NCI-H226 (cell line): ENCODE measurements around the gene TYSND1.
A peak's percentile ranks its signal among the peaks of the same experiment; 100 is the strongest.
"Not testable (repeated sequence)": the region's sequence is repeated elsewhere in the genome, so short reads cannot be mapped to it uniquely, and the experiment has no call there.

Experiments used
- DNase-seq: peaks from one replicate; pipeline ENCODE4 v3.0.0-alpha.2; 2015

Gene TYSND1

DNA sequence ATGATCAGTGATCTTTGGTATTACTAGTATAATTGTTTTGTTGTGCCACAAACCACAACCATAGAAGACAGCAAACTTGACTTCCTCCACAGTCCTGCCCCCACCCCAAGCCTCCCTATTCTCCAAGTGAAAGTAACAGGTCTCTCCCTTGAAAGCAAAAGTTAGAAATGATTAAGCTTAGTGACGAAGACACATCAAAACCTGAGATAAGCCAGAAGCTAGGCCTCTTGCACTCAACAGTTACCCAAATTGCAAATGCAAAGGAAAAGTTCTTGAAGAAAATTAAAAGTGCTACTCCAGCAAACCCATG lies 16.3 kb upstream of the TYSND1 start:
- DNase-seq: no peak

DNA sequence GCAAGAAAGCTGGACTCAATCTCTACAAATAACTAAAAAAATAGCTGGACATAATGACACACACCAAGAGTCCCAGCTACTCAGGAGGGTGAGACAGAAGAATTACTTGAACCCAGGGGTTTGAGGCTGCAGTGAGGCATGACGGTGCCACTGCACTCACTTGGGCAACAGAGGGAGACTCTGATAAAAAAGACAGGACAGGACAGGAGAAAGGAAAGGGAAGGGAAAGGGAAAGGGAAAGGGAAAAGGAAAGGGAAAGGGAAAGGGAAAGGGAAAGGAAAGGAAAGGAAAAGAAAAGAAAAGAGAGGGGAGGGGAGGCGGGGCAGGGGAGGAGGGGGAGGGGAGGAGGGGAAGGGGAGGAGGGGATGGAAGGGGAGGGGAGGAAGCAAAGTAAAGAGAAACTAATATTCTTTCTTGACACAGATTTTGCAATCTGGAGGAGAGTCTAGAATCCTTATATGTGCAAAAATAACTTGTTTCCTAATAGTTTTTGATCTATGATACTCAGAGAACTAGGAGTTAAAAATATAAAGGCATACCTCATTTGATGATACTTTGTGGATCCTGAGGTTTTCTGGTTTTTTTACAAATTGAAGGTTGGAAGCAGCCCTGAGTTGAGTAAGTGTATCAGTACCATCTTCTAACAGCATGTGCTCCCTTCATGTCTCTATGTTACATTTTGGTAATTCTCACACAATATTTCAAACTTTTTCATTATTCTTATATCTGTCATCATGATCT lies 15.8 kb upstream of the TYSND1 start:
- DNase-seq: no peak

DNA sequence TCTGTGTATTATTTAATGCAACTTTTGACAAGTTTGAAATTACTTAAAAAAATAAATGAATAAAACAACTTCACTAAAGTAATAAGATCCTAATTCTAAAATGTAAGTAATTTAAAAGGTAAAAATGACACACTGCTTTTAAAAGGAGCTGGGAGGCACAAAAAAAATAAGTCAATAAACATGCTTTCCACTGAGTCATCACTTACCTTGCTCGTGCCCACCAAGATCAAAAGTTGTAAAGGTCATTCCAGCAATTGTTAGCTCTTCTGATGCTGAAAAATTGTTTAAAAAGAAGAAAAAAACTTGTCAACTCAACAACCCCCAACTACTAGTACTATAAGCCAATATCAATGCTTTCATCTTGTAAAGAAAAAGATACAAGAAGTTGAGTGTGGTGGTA lies 14.3 kb upstream of the TYSND1 start:
- no peak for DNase-seq

DNA sequence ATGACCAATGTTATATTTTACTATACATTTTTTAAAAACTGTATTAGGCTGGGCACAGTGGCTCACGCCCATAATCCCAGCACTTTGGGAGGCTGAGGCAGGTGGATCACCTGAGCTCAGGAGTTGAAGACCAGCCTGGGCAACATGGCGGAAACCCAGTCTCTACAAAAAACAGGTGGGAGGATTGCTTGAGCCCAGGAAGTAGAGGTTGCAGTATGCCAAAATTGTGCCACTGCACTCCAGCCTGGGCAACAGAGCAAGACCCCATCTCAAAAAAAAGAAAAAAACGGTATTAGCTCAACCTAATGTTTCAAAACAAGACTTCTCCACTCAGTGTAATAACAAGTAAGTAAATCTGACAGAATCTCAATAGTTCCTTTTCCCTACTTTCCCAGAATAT lies 12.9 kb upstream of the TYSND1 start:
- not testable (repeated sequence) for DNase-seq

DNA sequence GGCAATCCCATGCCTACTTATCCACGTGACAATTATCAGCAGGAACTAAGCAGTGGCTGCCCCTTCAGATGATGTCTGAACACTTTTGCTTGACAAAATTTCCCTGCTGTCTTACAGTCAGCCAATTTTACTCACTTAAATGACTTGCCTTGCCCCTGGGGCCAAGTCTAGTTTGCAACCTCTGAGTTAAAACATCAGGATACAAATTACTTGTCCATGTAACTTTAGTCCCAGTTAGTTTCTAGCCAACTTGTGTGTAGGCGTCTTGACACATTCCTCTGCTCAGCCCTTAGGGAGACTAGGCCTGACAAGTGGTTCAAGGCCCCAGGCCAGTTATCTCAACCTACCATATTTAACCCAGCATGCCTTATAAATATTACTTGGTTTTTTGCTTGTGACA lies 11.6 kb upstream of the TYSND1 start:
- DNase-seq: no peak

DNA sequence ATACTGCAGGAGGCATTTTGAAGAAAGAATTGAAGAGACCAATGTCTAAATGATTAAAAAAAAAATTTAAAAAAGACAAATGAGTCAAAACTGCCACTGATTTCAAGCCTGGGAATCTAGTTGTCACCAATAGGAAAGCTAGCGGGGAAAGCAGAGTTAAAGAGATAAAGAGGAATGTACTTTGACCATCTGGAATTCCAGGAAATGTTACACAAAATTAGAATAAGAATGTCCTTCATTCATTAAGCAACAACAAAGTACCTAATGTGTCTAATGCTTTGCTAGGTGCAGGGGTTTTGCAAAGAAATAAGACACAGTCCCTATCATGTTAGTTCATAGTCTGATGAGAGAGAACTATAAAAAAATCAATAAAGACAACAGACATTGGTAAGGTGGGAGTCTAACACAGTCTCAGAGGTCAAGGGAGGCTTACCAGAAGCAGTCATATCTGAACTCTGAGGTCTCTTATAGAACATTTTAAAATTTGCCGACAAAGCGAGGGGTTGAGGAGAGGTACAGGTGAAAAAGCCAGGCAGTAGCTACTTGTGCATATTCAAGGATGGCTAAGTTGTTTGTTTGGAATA lies 8.8 kb upstream of the TYSND1 start:
- no peak for DNase-seq

DNA sequence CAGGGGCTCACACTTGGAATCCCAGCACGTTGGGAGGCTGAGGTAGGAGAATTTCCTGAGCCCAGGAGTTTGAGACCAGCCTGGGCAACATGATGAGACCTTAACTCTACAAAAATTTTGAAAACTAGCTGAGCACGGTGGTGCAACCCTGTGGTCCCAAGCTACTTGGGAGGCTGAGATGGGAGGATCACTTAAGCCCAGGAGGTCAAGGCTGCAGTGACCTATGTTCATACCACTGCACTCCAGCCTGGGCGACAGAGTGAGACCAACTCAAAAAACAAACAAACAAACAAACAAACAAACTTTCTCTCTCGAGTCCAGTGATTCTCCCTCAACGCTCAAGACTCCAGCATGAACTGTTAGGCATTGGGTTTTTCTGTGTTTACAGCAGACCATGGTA lies 2.0 kb upstream of the TYSND1 start:
- no peak for DNase-seq

DNA sequence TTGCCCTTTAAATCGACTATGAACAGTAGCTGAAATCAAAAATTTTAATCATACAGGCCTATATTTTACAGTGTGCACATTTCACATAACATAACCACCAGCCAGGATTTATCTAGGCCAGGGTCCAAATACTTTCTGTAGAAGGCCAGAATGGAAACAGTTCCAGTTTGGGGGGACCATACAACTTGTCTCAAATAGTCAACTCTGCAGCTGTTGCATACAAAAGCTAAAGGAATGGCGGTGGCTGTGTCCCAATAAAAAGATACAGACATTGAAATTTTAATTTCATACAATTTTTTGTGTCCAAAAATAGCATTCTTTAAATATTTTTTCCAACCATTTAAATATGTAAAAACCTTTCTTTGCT lies 742 bp upstream of the TYSND1 start:
- DNase-seq: no peak

DNA sequence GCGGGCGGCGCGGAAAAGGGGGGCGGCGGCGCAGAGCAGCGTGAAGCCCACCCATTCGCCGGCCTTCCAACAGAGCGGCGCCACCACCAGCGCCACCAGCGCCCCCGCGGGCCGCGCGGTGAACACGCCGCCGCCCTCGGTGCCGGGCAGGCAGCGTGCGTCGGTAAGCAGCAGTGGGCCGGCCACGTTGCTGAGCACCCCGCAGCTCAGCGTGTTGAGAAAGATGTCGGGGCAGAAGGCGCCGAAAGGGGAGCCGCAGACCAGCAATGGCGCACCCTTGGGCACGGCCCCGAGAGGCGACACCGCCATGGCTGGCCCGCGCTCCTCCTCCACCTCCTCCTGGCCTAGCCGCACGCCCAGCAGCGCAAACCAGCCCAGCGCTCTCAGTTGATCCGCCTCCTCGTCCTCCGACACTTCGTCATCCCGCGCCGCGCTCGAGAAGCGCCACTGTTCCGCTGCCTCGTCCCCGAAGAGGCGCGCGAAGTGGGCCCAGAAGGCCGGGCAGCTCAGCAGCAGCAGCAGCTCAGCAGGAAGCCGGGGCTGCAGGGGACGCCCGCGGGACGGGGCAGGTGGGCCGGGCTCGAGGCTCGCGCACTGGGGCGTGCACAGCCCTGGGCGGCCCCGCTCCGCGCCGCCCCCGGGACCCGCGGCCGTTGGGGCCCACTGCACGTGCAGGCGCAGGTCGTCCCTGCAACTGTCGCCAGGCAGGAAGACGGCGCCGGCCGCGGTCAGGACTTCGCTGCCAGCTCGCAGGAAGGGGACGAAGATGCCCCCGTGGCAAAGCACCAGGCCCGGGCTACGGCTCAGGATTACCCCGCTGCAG lies 623 bp downstream of the TYSND1 start:
- peak; percentile 61 for DNase-seq

DNA sequence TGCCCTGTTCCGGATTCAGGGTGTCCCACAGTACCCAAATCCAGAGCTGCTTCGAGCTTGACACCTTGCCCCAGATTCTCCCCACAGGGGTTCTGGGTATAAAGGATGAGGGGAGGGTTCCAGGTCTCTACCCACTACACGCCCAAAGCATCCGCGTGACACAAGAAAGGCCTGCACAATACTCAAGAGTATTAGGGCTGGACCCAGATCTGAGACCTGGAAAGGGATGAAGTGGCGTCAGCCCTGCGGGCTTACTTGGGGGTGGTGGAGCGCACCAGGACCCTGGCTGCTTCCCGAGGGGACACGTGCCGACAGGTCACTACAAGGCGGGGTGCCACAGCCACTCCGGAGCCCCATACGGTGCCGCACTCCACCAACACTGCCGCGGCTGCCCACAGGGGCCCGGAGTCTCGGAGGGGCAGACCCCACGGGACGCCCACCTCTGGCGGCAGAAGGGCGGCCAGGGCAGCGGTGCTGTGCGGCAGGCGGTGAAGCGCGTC lies 1.3 kb downstream of the TYSND1 start:
- DNase-seq: no peak

DNA sequence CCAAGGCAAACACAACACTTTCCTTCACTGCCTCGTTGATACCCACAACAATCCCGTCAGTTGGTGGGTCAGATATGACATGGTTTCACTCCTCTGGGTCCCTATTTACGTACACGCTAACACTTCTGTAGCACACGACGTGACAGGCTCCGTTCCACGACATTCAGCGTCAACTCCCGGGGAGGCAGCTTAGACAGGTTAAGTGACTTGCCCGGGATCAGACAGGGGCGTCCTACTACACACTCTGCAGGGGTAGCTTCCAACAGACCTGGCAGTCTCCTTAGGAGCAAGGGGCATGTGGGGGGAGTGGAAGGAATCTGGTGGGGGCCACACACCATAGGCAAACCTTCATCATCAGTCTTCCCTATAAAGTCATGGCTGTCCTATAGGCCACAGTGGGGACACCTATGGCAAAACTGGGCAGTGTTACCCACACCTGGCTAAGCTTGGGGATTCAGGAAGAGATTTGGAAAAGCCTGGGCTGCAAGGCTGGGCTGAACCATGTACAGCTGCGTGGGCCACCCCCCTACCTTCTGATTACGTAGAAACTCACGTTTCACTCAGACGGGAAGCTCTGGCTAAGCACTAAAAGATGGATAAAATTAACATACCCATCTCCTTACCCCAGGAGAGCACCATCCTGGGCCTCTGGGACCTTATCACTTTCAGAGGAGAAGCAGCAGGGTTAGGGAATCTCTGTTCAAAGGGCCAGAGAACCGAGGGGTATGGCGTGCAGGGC lies 2.0 kb downstream of the TYSND1 start:
- DNase-seq: no peak

DNA sequence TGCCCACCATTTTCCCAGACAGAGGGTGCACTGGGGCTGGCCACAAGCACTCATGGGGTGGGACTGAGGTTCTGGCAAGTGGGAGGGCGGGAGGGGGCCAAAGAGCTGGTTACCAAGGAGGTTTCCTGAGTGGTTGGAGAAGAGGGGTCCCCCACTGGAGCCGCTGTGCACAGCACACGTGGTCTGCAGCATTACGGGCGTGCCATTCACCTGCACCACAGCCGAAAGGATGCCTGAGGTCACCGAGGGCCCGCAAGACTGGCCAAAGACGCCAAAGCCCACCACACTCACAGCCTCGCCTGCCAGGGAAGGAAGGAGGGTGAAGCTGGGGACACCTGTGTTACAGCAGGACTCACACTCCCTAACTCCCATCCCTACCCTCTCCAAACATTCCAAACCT lies 3.9 kb downstream of the TYSND1 start:
- DNase-seq: no peak

DNA sequence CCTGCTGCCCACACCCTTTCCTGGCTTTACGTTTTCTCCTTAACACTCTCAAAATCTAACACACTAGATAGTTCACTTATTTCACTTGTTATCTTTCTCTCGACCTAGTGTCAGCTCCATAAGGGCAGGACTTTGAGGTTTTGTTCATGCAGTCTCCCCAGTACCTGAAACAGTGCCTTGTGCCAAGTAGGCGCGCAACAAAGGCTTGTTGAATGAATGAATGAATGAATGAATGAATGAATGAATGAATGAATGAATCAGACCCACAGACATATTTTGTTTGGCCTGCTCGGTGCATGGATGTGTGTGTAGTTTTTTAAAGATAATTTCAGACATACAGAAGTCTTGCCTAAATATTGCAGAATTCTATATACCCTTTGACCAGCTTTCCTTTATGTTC lies 6.2 kb downstream of the TYSND1 start:
- no peak for DNase-seq

DNA sequence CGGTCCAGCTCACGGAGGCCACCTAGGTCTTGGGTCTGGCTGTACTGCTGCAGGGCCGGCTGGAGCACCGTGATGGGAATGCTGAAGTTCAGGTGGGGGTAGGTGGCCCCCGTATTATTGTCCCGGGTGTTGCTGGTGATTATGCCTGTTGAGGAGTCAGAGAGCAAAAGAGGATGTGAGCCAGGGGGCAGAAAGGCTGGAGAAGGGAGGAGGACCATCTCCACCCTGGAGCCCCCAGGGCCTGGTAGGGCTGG lies 6.6 kb downstream of the TYSND1 start:
- DNase-seq: no peak

DNA sequence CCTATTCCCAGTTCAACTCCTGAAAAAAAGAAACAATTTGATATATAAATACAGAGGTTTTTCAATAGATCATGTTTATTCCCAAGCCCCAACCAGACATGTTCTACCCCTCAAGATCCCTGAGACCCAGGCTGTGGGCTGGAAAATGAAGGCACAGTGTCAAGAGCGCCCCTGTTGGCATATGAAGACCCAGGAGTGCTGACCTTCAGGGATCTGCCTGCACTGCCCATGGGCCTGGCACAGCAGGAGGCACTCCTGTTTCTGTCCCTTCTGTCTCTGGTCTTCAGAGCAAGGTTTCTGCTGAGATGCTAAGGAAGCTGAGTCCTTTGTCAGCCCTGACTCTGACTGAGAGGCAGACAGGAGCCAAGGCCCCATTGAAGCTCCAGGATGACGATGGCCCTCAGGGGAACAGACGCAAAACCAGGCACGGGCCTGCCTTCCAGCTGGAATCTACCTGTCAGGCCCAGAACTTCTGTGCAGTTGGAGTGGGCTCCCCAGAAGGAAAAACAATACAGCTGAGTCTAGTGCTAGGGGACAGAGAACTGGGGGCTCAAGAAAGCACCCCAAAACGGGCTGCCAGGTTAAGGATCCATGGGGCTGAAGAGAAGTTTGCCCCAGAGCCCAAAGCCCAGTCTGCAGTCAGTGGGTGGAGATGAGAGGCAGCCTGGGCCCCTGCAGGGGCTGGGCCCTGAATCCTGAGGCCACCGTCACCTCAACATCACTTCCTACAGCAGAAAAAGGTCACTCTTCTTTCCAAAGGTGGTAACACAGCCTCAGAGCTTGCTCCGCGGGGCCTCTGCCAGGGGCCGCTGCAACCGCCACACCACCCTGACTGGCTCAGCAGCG lies 7.1 kb downstream of the TYSND1 start:
- no peak for DNase-seq

DNA sequence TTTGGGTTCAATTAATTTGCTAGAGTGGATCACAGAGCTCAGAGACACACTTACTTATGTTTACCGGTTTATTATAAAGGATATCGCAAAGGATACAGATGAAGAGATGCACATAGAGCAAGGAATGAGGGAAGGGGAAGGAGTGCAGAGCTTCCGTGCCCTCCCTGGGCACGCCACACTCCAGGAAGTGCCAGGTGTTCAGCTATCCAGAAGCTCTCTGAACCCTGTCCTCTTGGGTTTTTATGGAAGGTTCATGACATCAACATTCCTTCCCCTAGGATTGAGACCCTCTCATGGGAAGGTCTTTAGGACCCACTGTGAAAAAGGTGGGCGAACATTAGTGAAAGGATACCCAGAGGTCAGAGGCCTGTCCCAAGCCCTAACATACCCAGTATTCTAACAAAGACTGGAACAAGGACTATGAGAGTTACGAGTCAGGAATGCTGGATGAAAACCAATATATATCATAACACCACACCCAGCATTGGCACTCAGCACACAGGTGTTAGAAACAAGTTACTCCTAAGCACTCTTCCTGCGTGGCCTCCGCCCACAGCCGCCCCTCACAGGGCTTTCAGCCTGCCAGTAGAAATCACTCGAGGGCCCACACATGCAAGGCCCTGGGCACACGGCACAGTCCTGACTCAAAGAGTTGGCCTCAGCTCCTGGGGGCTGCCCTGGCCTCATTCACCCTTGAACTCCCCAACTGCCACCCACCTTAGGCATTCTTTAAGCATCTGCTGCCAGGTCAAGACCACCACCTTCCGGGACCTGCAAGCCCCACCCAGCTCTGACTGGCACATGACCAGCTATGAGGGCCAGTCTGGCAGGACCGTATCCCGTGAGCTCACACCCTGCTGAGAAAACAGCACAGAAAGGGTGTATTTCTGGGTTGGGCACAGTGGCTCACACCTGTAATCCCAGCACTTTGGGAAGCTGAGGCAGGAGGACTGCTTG lies 8.3 kb downstream of the TYSND1 start:
- DNase-seq: no peak

DNA sequence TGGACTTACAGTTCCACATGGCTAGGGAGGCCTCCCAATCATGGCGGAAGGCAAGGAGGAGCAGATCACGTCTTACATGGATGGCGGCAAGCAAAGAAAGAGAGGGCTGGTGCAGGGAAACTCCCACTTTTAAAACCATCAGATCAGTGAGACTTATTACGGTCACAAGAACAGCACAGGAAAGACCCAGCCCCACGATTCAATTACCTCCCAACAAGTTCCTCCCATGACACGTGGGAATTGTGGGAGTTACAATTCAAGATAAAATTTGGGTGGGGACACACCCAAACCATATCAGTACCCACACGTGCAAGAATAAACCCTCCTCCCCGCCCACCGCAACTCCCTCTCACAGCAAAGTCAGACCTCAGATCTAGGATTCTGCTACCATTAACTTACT lies 9.4 kb downstream of the TYSND1 start:
- no peak for DNase-seq

DNA sequence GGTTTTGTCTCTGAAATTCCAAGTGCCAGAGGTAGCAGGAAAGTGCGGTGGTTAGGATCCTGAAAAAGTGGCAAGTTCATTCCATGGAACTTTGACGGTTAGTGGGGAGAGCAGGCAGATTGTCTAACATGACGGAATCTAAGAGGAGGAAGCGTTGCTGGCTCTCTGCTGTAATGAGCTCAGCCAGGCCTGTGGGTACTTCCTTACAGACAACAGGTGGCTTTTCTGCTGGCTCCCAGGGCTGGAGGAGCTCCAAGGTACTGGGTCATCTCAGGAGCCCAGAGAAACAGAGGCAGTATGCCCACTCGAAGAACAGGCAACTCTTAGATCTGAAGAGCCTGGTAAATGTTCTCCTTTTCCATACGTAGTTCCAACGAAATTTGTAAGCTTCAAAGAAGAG lies 10.8 kb downstream of the TYSND1 start:
- no peak for DNase-seq

DNA sequence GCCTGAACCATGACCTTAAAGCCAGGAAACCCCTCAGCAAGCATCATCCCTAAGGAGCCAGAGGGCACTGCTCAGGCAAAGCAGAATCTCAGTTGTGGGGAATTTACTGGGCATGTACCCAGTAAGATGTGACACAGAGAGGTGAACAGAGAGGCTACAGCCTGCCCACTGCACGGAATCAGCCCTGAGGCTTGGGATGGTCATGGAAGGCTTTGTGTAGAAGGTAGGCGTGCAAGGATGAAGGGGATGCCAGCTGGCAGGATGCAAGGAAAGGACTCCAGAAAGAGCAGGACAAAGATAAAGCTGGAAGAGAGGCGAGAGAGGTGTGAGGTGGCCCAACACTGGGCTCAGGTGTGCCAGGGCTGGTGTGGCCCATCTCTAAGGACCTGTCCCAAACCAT lies 11.5 kb downstream of the TYSND1 start:
- DNase-seq: no peak

DNA sequence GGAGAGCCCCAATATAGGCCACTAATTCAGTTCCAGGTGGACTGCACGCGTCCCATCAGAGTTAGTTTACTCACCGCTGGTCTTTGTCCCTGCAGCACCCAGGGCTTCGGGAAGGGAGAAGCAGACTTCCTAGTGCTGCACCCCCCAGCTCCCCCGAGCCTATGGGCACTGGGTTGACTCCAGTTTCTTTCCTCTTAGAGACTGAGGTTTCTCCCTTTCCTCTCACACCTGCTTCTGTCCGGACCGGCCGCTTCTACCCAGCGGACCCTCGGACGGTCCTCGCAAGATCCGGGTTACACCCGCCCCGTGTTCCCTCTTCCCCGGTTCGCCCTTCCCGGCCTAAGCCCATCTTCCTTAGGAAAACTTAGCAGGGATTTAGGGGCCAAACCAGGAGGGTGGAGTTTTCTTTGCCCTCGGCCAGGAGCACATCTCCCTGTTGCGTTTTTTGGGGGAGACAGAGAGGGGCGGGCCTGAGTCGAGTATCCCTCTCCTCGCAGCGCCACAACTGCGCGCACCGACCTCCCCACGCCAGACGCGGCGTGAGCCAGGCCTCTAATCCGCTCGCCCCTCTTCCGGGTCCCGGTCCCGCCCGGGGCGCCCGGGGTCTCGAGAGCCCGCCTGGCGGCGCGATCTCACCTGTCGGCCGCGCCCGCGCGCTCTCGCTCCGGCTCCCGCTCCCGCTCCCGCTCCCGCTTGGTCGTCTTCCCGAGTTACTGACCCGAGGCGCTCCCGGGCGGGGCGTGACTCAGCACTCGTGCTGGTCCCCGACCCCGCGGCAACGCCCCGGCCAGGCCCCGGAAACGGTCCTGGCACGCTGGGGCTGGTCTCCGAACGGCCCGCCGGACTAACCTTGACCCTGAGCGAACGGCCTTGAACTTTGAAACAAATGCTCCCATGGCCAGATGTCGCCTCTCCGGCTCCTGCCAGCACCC lies 14.1 kb downstream of the TYSND1 start, which contains the start of gene AIFM2:
Gene AIFM2 (minus strand): TSS at position 728 of the 932 bp plus-strand sequence. CDS start 8,741 bp downstream, outside the sequence.
- DNase-seq: peak; percentile 83
